Activated CD4-positive, alpha-beta T cell treated with anti-CD3 and anti-CD28 coated beads, Interleukin-2, amount 50 U/mL, for 24 hours (primary cell): Measurements from ENCODE around the gene KRT85.

ENCODE experiments used
- DNase-seq, 2 donors: peaks; one replicate each; pipeline ENCODE4 v3.0.0-alpha.2; 2020; ENCODE audit warnings: low read depth in 1 of 2, low spot score in 1 of 2

The KRT85 gene

GRCh38 chr12:52395761-52396434 lies 28.6 kb upstream of the KRT85 start:
- no peak for DNase-seq

GRCh38 chr12:52394836-52395405 lies 27.6 kb upstream of the KRT85 start:
- DNase-seq, result no peak

- no peak for DNase-seq
These were observed 25.3 kb upstream of the KRT85 start for GRCh38 chr12:52392465-52393007.

- no peak for DNase-seq
These were observed 24.3 kb upstream of the KRT85 start for GRCh38 chr12:52391618-52392002.

GRCh38 chr12:52390739-52391617 lies 23.7 kb upstream of the KRT85 start:
- no peak for DNase-seq

- DNase-seq, result no peak
These were observed 22.3 kb upstream of the KRT85 start for GRCh38 chr12:52389313-52390207.

GRCh38 chr12:52387859-52388258 lies 20.6 kb upstream of the KRT85 start:
- no peak for DNase-seq

- no peak for DNase-seq
These were observed 18.0 kb upstream of the KRT85 start, which contains the start of gene KRT84 for GRCh38 chr12:52385226-52385702. Gene KRT84 (minus strand): TSS chr12:52385652. CDS start chr12:52385585, 67 bp downstream.

GRCh38 chr12:52383331-52383730 lies 16.1 kb upstream of the KRT85 start:
- no peak for DNase-seq

GRCh38 chr12:52382854-52383253 lies 15.6 kb upstream of the KRT85 start:
- DNase-seq, result no peak

- no peak for DNase-seq
These were observed 13.9 kb upstream of the KRT85 start for GRCh38 chr12:52381206-52381605.

- DNase-seq, result no peak
These were observed 13.0 kb upstream of the KRT85 start for GRCh38 chr12:52380271-52380694.

GRCh38 chr12:52379536-52379935 lies 12.3 kb upstream of the KRT85 start:
- DNase-seq, result no peak

- DNase-seq, result no peak
These were observed 10.8 kb upstream of the KRT85 start for GRCh38 chr12:52378091-52378490.

GRCh38 chr12:52377266-52377665 lies 10.0 kb upstream of the KRT85 start:
- DNase-seq, result no peak

GRCh38 chr12:52372216-52373154 lies 5.2 kb upstream of the KRT85 start:
- DNase-seq, result peak in 1 of 2 donors; percentile 26

- no peak for DNase-seq
These were observed 4.4 kb upstream of the KRT85 start for GRCh38 chr12:52371716-52372115.

GRCh38 chr12:52370926-52371608 lies 3.8 kb upstream of the KRT85 start:
- no peak for DNase-seq

- DNase-seq, result no peak
These were observed 2.5 kb upstream of the KRT85 start for GRCh38 chr12:52369809-52370208.
